A549 (cell line): ENCODE results near the gene FGGY. TPM values are rescaled to one million over a fixed set of nuclear protein-coding genes. Genes with fewer than 3 reads are reported as not detected.

Source experiments
- ATAC-seq, 2 experiments: fragments of 200-7000 bp in 1 of 2; fragments of >200 bp in 1 of 2; cut with Nextera tagmentation in 1 of 2; cut with Tn5 transposase in 1 of 2; 3 replicates each; pipeline versions ENCODE4 v1.8.0 to v1.9.1; 2018 to 2020; ENCODE audit warnings: mild to moderate bottlenecking in 1 of 2, moderate library complexity in 1 of 2
- CTCF ChIA-PET: fragments of 300-600 bp; sonication (Branson Sonifier 250); formaldehyde crosslinking; extraction: SDS; loops from one replicate; lab custom pipeline; 2021; ENCODE audit warnings: antibody characterized with exemption, inconsistent platforms; lab: Yijun Ruan, JAX
- POLR2A ChIA-PET: fragments of 350-600 bp; formaldehyde crosslinking; extraction: SDS; loops from one replicate; lab custom pipeline; 2021; ENCODE audit warnings: antibody characterized with exemption, inconsistent platforms; lab: Yijun Ruan, JAX
- DNase-seq, 2 experiments: peaks; one replicate each; pipeline versions ENCODE4 v3.0.0 to v3.0.0-alpha.2; 2011 to 2016; ENCODE audit warnings: low read depth in 1 of 2, low spot score in 1 of 2
- FAIRE-seq: peaks from 2 replicates; lab custom pipeline; 2011; peaks lifted over from hg19 to GRCh38; lab: Jason Lieb, UNC
- H3K27ac ChIP-seq, 2 experiments: fragments of >200 bp; sonication (Bioruptor Twin); formaldehyde crosslinking; 3 replicates each; pipeline ENCODE4 v1.5.1; 2016 to 2017
- H3K4me1 ChIP-seq: fragments of >200 bp; sonication (Bioruptor Twin); formaldehyde crosslinking; 3 replicates; pipeline ENCODE4 v1.6.1; 2016
- H3K4me2 ChIP-seq: fragments of >200 bp; sonication (Bioruptor Twin); formaldehyde crosslinking; 3 replicates; pipeline ENCODE4 v1.6.1; 2016
- H3K4me3 ChIP-seq: fragments of >200 bp; sonication (Bioruptor Twin); formaldehyde crosslinking; 3 replicates; pipeline ENCODE4 v1.5.1; 2016
- H3K9me3 ChIP-seq: fragments of >200 bp; sonication (Bioruptor Twin); formaldehyde crosslinking; 3 replicates; pipeline ENCODE4 v1.6.1; 2016
- ATOH8 ChIP-seq: fragments of 250-450 bp; sonication (Bioruptor Pico); IDR thresholded peaks from 2 replicates; pipeline ENCODE4 v1.5.0; 2020; ENCODE audit warnings: low read depth, mild to moderate bottlenecking, moderate library complexity
- CBX2 ChIP-seq: fragments of 200-600 bp; sonication (generic); IDR thresholded peaks from 2 replicates; pipeline ENCODE4 v1.6.1; 2016; ENCODE audit warnings: low read depth, mild to moderate bottlenecking, borderline replicate concordance
- CHD4 ChIP-seq: fragments of 200-600 bp; sonication (generic); IDR thresholded peaks from 2 replicates; pipeline ENCODE4 v1.6.1; 2016; ENCODE audit warnings: antibody characterized with exemption, mild to moderate bottlenecking, borderline replicate concordance
- CTCF ChIP-seq: fragments of >200 bp; sonication (Bioruptor Twin); formaldehyde crosslinking; IDR thresholded peaks from 3 replicates; pipeline ENCODE4 v1.5.1; 2016
- EHF ChIP-seq: fragments of 250-450 bp; sonication (Bioruptor Pico); IDR thresholded peaks from 2 replicates; pipeline ENCODE4 v1.5.0; 2020; ENCODE audit warnings: mild to moderate bottlenecking
- HDAC2 ChIP-seq: fragments of 200-600 bp; sonication (generic); IDR thresholded peaks from 2 replicates; pipeline ENCODE4 v1.6.1; 2016
- HMGXB4 ChIP-seq: fragments of 250-450 bp; sonication (Bioruptor Pico); IDR thresholded peaks from 2 replicates; pipeline ENCODE4 v1.5.0; 2021; ENCODE audit warnings: mild to moderate bottlenecking, moderate library complexity, borderline replicate concordance
- HOXA7 ChIP-seq: fragments of 250-450 bp; sonication (Bioruptor Pico); IDR thresholded peaks from 2 replicates; pipeline ENCODE4 v1.5.0; 2020; ENCODE audit warnings: mild to moderate bottlenecking, moderate library complexity
- HOXB13 ChIP-seq: fragments of 250-450 bp; sonication (Bioruptor Pico); IDR thresholded peaks from 2 replicates; pipeline ENCODE4 v1.5.0; 2020; ENCODE audit warnings: low read depth, mild to moderate bottlenecking, moderate library complexity
- KDM1A ChIP-seq: fragments of 200-600 bp; sonication (generic); IDR thresholded peaks from 2 replicates; pipeline ENCODE4 v1.6.1; 2016; ENCODE audit warnings: low read depth, mild to moderate bottlenecking
- MAFK ChIP-seq: fragments of 450-650 bp; IDR thresholded peaks from 2 replicates; pipeline ENCODE4 v1.6.1; 2014; ENCODE audit not compliant: partially characterized antibody
- MAZ ChIP-seq: fragments of 150-350 bp; IDR thresholded peaks from 2 replicates; pipeline ENCODE4 v1.6.1; 2014; ENCODE audit warnings: antibody characterized with exemption, low read depth, low read length, borderline replicate concordance
- PHF8 ChIP-seq: fragments of 200-600 bp; sonication (generic); IDR thresholded peaks from 2 replicates; pipeline ENCODE4 v1.6.1; 2016; ENCODE audit warnings: low read depth, mild to moderate bottlenecking, antibody characterized with exemption, moderate library complexity, borderline replicate concordance
- RAD21 ChIP-seq, 2 experiments: fragments of >200 bp in 1 of 2; sonication (Bioruptor Twin) in 1 of 2; formaldehyde crosslinking in 1 of 2; IDR thresholded peaks in 1 of 2; conservative IDR thresholded peaks in 1 of 2; 2 replicates in 1 of 2; 3 replicates in 1 of 2; pipeline ENCODE4 v1.6.1; 2012 to 2018; ENCODE audit warnings: inconsistent platforms in 1 of 2
- RARB ChIP-seq: fragments of 250-450 bp; sonication (Bioruptor Pico); IDR thresholded peaks from 2 replicates; pipeline ENCODE4 v1.8.0; 2021; ENCODE audit warnings: mild to moderate bottlenecking, moderate library complexity
- RCOR1 ChIP-seq: fragments of 150-350 bp; IDR thresholded peaks from 2 replicates; pipeline ENCODE4 v1.6.1; 2014; ENCODE audit warnings: antibody characterized with exemption, low read length, low read depth
- REST ChIP-seq: fragments of 200-600 bp; sonication (generic); IDR thresholded peaks from 2 replicates; pipeline ENCODE4 v1.6.1; 2016; ENCODE audit warnings: antibody characterized with exemption, mild to moderate bottlenecking, moderate library complexity
- RFX5 ChIP-seq: fragments of 450-650 bp; IDR thresholded peaks from 2 replicates; pipeline ENCODE4 v1.7.1; 2014; ENCODE audit warnings: antibody characterized with exemption, mild to moderate bottlenecking, moderate library complexity
- TFCP2L1 ChIP-seq: fragments of 250-450 bp; sonication (Bioruptor Pico); IDR thresholded peaks from 2 replicates; pipeline ENCODE4 v1.5.0; 2021; ENCODE audit warnings: mild to moderate bottlenecking
- TP53 ChIP-seq: fragments of 250-450 bp; sonication (Bioruptor Pico); IDR thresholded peaks from 2 replicates; pipeline ENCODE4 v1.5.0; 2021; ENCODE audit warnings: mild to moderate bottlenecking, moderate library complexity
- USF2 ChIP-seq: fragments of 450-650 bp; IDR thresholded peaks from 2 replicates; pipeline ENCODE4 v1.6.1; 2014; ENCODE audit warnings: antibody characterized with exemption
- ZC3H11A ChIP-seq: fragments of 450-650 bp; IDR thresholded peaks from 2 replicates; pipeline ENCODE4 v1.6.1; 2014; ENCODE audit warnings: antibody characterized with exemption, mild to moderate bottlenecking
- ZFP36 ChIP-seq: fragments of 450-650 bp; IDR thresholded peaks from 2 replicates; pipeline ENCODE4 v1.6.1; 2014; ENCODE audit warnings: borderline replicate concordance; ENCODE audit not compliant: partially characterized antibody
- ZNF302 ChIP-seq: fragments of 250-450 bp; sonication (Bioruptor Pico); IDR thresholded peaks from 2 replicates; pipeline ENCODE4 v1.9.0; 2021; ENCODE audit warnings: inconsistent platforms, mild to moderate bottlenecking, moderate library complexity
- ZSCAN20 ChIP-seq: fragments of 250-450 bp; sonication (Bioruptor Pico); IDR thresholded peaks from 2 replicates; pipeline ENCODE4 v1.8.0; 2022; ENCODE audit warnings: mild to moderate bottlenecking, moderate library complexity
- WGBS: methylation state at CpG from one replicate; pipeline ENCODE4 v1.1.6; 2017; ENCODE audit errors: missing lambda C conversion rate; 5-methylcytosine and 5-hydroxymethylcytosine counted together
- polyA plus RNA-seq, 4 experiments: library from polyadenylated mRNA; depleted of rRNA in 3 of 4; stranded (reverse); fragments of >200 nt; fragmentation: RNase III in 1 of 4; extraction: RNeasy Plus Mini Kit Qiagen cat#74134 plus additional on column Dnase treatment in 1 of 4; gene quantifications; 2 replicates in 3 of 4; 3 replicates in 1 of 4; pipeline ENCODE4 v1.2.3, GENCODE V29; 2011 to 2017

Gene FGGY
- polyA plus RNA-seq, 2 of the 4 experiments (the other 2 are of a cell fraction): 2.9 to 4.8 TPM

GRCh38 chr1:59523745-59524450 lies 227.0 kb downstream of the FGGY start:
- Histone ChIP-seq H3K27ac (no peak overlapping the region), H3K9me3 (no peaks in the 10 kb centered on the region), H3K4me3 (no peak overlapping the region), H3K4me1 (no peaks in the 10 kb centered on the region), H3K4me2 (no peak overlapping the region)
- WGBS: 91% methylated on average over 3 of the region's 12 CpGs
- no peak for FAIRE-seq
- ChIA-PET POLR2A (no interaction called here), CTCF (interaction anchor here (0.7 kb wide), 1 partner anchor 13 kb away, joined by 3 read pairs; no protein-coding TSS in a partner anchor)
- TF ChIP-seq HOXA7 (no peak), CTCF (no peak), HOXB13 (CRISPR knock-in tag) (no peak), EHF (no peak), TP53 (CRISPR knock-in tag) (no peak), MAZ (no peak), ZFP36 (no peak), HMGXB4 (CRISPR knock-in tag) (no peak), ATOH8 (CRISPR knock-in tag) (no peak), ZC3H11A (no peak), RAD21 (conservative IDR thresholded peaks at IDR 0.05 in 1 of 2, IDR thresholded peaks at IDR 0.05 in 1 of 2) (no peak), CBX2 (no peak), RCOR1 (no peak), CHD4 (no peak), REST (no peak), ZNF302 (CRISPR knock-in tag) (no peak)
- no peak for ATAC-seq
- DNase-seq: no peak

GRCh38 chr1:59526240-59526639 lies 229.3 kb downstream of the FGGY start:
- no peak for TF ChIP-seq PHF8
- TF ChIP-seq CHD4: no peak
- TF ChIP-seq MAZ: no peak
- TF ChIP-seq RFX5: no peak
- TF ChIP-seq KDM1A: no peak
- TF ChIP-seq TFCP2L1 (CRISPR knock-in tag): no peak
- no peak for TF ChIP-seq TP53 (CRISPR knock-in tag)
- TF ChIP-seq MAFK: no peak
- TF ChIP-seq USF2: no peak
- TF ChIP-seq ZSCAN20 (CRISPR knock-in tag): no peak
- no peak for TF ChIP-seq HDAC2
- TF ChIP-seq RARB (CRISPR knock-in tag): no peak
- Histone ChIP-seq H3K4me1 (no peaks in the 10 kb centered on the region), H3K4me3 (no peak overlapping the region), H3K27ac (0 out of 6 replicates have a peak overlapping the region, but pooled peaks of 1 of the 2 experiments have one; percentile 21), H3K9me3 (no peaks in the 10 kb centered on the region), H3K4me2 (no peak overlapping the region)
- no peak for FAIRE-seq
- no peak for DNase-seq
- WGBS: 67% methylated on average over 1 of the region's 1 CpG
- CTCF ChIA-PET: no interaction called here
- no peak for ATAC-seq
- POLR2A ChIA-PET: no interaction called here
